Ovary (tissue), 9 donors: Measurements from ENCODE around the gene GABBR1. TPM values are rescaled to one million over a fixed set of nuclear protein-coding genes. Genes with fewer than 3 reads are reported as not detected.

ENCODE experiments used
- DNase-seq, 5 donors: peaks; one replicate each; pipeline ENCODE4 v3.0.0-alpha.2; 2019 to 2020
- H3K27ac ChIP-seq, 2 donors: fragments of 200-600 bp; one replicate each; pipeline versions ENCODE4 v1.5.1 to v1.8.0; 2019 to 2022
- H3K27me3 ChIP-seq: fragments of 200-600 bp; one replicate; pipeline ENCODE4 v1.8.0; 2022
- H3K36me3 ChIP-seq: fragments of 200-600 bp; sonication (generic); one replicate; pipeline ENCODE4 v1.5.1; 2019
- H3K4me1 ChIP-seq: one replicate; pipeline ENCODE4 v1.8.1; 2013; ENCODE audit warnings: mild to moderate bottlenecking, moderate library complexity; ENCODE audit not compliant: insufficient read depth
- H3K4me3 ChIP-seq: fragments of 200-600 bp; sonication (generic); one replicate; pipeline ENCODE4 v1.5.1; 2017
- H3K9me3 ChIP-seq, 2 donors: fragments of 200-600 bp in 1 of 2; sonication (generic) in 1 of 2; one replicate each; pipeline versions ENCODE4 v1.5.1 to v1.8.1; 2013 to 2019; ENCODE audit warnings: mild to moderate bottlenecking in 1 of 2, moderate library complexity in 1 of 2
- CTCF ChIP-seq, 3 donors: fragments of 450-650 bp in 2 of 3; fragments of 200-600 bp in 1 of 3; IDR thresholded peaks; one replicate each; pipeline versions ENCODE4 v1.5.1 to v1.8.0; 2016 to 2022; ENCODE audit warnings: antibody characterized with exemption in 3 of 3, mild to moderate bottlenecking in 1 of 3
- EP300 ChIP-seq: sonication (generic); formaldehyde crosslinking; IDR thresholded peaks from one replicate; pipeline ENCODE4 v1.6.1; 2017; ENCODE audit warnings: antibody characterized with exemption
- POLR2A ChIP-seq: fragments of 450-650 bp; IDR thresholded peaks from one replicate; pipeline ENCODE4 v1.6.1; 2017; ENCODE audit warnings: antibody characterized with exemption, mild to moderate bottlenecking, moderate library complexity
- WGBS, 3 donors: extraction: QIAGEN DNeasy Blood & Tissue Kit in 1 of 3; methylation state at CpG; one replicate each; pipeline versions ENCODE4 v1.1.5 to v1.1.7; 2013 to 2017; 5-methylcytosine and 5-hydroxymethylcytosine counted together
- intact Hi-C, 4 donors: fragments of 100-400 bp; cut with DNase I; formaldehyde crosslinking; loops; one replicate each; pipeline versions ENCODE4 v1.11.0 to v1.15.1; 2022 to 2023
- polyA plus RNA-seq, 2 donors: library from polyadenylated mRNA; stranded (reverse); fragments of 200-250 nt in 1 of 2; fragments of 350-450 nt in 1 of 2; fragmentation: Illumina TruSeq in 1 of 2; extraction: RNeasy Lipid Tissue Mini Kit (QIAGEN cat#74804) in 1 of 2; gene quantifications; one replicate each; pipeline ENCODE4 v1.2.3, GENCODE V29; 2013 to 2014
- total RNA-seq, 7 donors: library from RNA; depleted of rRNA in 2 of 7; stranded (reverse); fragments of >200 nt in 2 of 7; fragmentation: NEBNext Ultra II Directional in 3 of 7; extraction: Animal tissue kit (Norgen Biotek cat#: 25700) in 3 of 7; gene quantifications; one replicate each; pipeline versions ENCODE4 v1.1.0 to v1.2.4, GENCODE V29; 2016 to 2023
- donor health status: DM: no; HTN: no; CAD: no; lungs with moderate emphysema.
- donor health status: DM: no; HTN: no; CAD: no.
- donor health status: Bipolar disorder and iron deficiency.
- donor health status: DM: yes; HTN: yes; CAD: no.
- donor health status: DM: no; HTN: no; CAD: no.
- donor health status: DM: yes; HTN: yes; CAD: no.

The GABBR1 gene
- total and polyA plus RNA-seq, 9 donors = 23.0 to 80.0 (median 48.5) TPM

GRCh38 chr6:29679962-29680361, 47.0 kb upstream of the GABBR1 start:
- 56 to 68% (median 58%) methylated on average over 13 of the region's 13 CpGs for WGBS, 3 donors
- Histone ChIP-seq H3K36me3 (no peaks in the 10 kb centered on the region), H3K9me3 (no peaks in the 10 kb centered on the region), H3K4me1 (no peaks in the 10 kb centered on the region), H3K27me3 (no peaks in the 10 kb centered on the region), H3K27ac (no peak overlapping the region), H3K4me3 (no peak overlapping the region)
- DNase-seq = no peak
- TF ChIP-seq POLR2A = no peak
- TF ChIP-seq CTCF (IDR thresholded peaks at IDR 0.05) = no peak
- TF ChIP-seq EP300 = no peak
- intact Hi-C loops = no loop called here

GRCh38 chr6:29678114-29678513, 45.1 kb upstream of the GABBR1 start:
- intact Hi-C loops = no loop called here

GRCh38 chr6:29676981-29677601, 44.1 kb upstream of the GABBR1 start:
- 23 to 31% (median 28%) methylated on average over 2 of the region's 2 CpGs for WGBS, 3 donors
- Histone ChIP-seq H3K27me3 (no peaks in the 10 kb centered on the region), H3K4me3 (no peak overlapping the region), H3K27ac (no peak overlapping the region), H3K36me3 (no peaks in the 10 kb centered on the region), H3K4me1 (no peaks in the 10 kb centered on the region), H3K9me3 (no peaks in the 10 kb centered on the region)
- DNase-seq = no peak
- intact Hi-C loops = no loop called here
- TF ChIP-seq EP300 (no peak), POLR2A (no peak), CTCF (IDR thresholded peaks at IDR 0.05) (no peak)

More at GRCh38 chr6:29678114-29678513, 45.1 kb upstream of the GABBR1 start:
- no peaks in the 10 kb centered on the region for H3K27me3 ChIP-seq
- DNase-seq = no peak
- no peaks in the 10 kb centered on the region for H3K9me3 ChIP-seq
- H3K36me3 ChIP-seq = no peaks in the 10 kb centered on the region
- H3K4me1 ChIP-seq = no peaks in the 10 kb centered on the region
- no peak overlapping the region for H3K27ac ChIP-seq
- WGBS, 3 donors = 77 to 84% (median 81%) methylated on average over 5 of the region's 5 CpGs
- TF ChIP-seq POLR2A = no peak
- no peak for TF ChIP-seq CTCF (IDR thresholded peaks at IDR 0.05)
- no peak for TF ChIP-seq EP300
- no peak overlapping the region for H3K4me3 ChIP-seq

- Histone ChIP-seq H3K36me3 (no peaks in the 10 kb centered on the region), H3K4me3 (no peak overlapping the region), H3K27me3 (no peaks in the 10 kb centered on the region), H3K27ac (no peak overlapping the region), H3K9me3 (no peaks in the 10 kb centered on the region), H3K4me1 (no peaks in the 10 kb centered on the region)
- WGBS, 3 donors = 57 to 97% (median 97%) methylated on average over 1 of the region's 1 CpG
- DNase-seq = no peak
- no peak for TF ChIP-seq POLR2A
- TF ChIP-seq EP300 = no peak
- TF ChIP-seq CTCF (IDR thresholded peaks at IDR 0.05) = no peak
- intact Hi-C loops = no loop called here
Observed at GRCh38 chr6:29675561-29675960, 42.6 kb upstream of the GABBR1 start.
